Stimulated activated CD4-positive, alpha-beta T cell treated with anti-CD3 and anti-CD28 coated beads, Interleukin-4, amount 100 ng/mL, for 1 hour (primary cell): ENCODE results near the gene ENAH.
A peak's percentile ranks its signal among the peaks of the same experiment; 100 is the strongest.
"Not testable (repeated sequence)": the region's sequence is repeated elsewhere in the genome, so short reads cannot be mapped to it uniquely, and the experiment has no call there.

Source experiments
- DNase-seq: peaks from one replicate; pipeline ENCODE4 v3.0.0-alpha.2; 2020

Gene ENAH

GRCh38 chr1:225670806-225671733 is 18.1 kb upstream of the ENAH start:
- DNase-seq: no peak

GRCh38 chr1:225670356-225670755 is 17.4 kb upstream of the ENAH start:
- DNase-seq: no peak

DNA sequence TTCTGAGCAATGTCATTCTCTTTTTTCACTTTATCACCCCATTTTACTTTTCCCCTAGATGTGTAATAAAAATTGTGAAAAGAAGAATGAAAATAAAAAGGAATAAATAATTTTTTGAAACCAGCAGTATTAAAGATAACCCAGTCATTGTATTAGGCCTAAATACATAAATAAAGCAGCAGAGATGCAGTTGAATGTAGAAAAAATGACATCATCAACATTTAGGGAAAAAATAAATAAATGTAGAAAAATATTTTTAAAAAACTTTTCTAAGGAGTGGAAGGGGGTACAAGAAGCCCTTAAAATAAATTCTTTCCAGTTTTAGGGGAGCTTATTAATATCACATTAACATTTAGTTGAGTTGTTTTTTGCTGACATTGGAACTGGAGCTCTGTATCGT is 15.3 kb upstream of the ENAH start:
- DNase-seq: no peak

- DNase-seq: no peak
These were observed 14.4 kb upstream of the ENAH start for GRCh38 chr1:225667362-225667761.

- no peak for DNase-seq
These were observed 13.6 kb upstream of the ENAH start for GRCh38 chr1:225666495-225666894.

DNA sequence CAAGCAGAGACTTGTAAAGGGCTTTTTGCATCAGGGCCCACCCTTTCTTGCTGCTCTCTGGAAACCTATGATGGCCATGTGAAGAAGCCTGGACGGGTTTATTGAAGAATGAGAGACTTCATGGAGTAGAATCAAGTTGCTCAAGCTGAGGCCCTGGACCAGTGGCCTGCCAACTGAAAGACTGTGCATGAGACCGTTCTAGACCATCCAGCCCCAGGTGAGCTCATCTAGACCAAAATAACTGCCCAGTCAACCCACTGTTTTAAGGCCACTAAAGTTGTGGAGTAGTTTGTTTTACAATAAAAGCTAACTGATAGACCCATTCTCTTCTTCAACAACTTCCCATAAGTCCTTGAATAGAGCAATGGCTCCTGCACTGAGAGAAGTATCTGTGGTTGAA is 11.8 kb upstream of the ENAH start:
- no peak for DNase-seq

GRCh38 chr1:225662155-225662554 is 9.2 kb upstream of the ENAH start:
- DNase-seq: no peak

DNA sequence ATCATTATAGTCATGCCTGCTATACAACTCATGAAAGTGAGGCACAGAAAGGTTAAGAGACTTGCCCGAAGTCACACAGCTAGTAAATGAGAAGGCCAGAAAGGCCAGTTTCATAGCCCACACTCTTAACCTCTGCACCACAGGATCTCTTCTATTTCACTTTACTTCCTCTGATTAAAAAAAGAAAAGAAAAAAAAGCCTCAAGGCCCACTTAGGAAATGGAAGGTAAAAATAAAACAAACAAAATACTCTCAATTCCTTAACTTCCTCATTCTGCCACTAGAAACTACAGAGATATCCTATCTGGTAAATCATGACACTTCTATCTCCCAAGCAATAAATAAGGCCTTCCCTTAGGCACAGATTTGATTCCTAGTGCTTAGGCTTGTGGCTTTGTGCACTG is 7.6 kb upstream of the ENAH start:
- DNase-seq: no peak

- DNase-seq: no peak
These were observed 5.1 kb upstream of the ENAH start for GRCh38 chr1:225658041-225658440.

- DNase-seq: no peak
These were observed 4.6 kb upstream of the ENAH start for GRCh38 chr1:225657462-225657989.

DNA sequence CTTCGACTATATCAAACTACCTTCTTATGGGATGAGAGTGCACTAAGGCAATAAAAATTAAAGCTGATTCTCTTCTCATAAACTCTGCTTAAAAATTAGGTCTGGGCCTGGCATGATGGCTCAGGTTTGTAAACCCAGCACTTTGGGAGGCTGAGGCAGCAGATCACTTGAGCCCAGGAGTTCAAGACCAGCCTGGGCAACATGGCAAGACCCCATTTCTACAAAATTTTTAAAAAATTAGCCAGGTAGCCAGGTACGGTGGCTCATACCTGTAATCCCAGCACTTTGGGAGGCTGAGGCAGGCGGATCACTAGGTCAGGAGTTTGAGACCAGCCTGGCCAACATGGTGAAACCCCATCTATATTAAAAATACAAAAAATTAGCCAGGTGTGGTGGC is 3.3 kb upstream of the ENAH start:
- DNase-seq: not testable (repeated sequence)

DNA sequence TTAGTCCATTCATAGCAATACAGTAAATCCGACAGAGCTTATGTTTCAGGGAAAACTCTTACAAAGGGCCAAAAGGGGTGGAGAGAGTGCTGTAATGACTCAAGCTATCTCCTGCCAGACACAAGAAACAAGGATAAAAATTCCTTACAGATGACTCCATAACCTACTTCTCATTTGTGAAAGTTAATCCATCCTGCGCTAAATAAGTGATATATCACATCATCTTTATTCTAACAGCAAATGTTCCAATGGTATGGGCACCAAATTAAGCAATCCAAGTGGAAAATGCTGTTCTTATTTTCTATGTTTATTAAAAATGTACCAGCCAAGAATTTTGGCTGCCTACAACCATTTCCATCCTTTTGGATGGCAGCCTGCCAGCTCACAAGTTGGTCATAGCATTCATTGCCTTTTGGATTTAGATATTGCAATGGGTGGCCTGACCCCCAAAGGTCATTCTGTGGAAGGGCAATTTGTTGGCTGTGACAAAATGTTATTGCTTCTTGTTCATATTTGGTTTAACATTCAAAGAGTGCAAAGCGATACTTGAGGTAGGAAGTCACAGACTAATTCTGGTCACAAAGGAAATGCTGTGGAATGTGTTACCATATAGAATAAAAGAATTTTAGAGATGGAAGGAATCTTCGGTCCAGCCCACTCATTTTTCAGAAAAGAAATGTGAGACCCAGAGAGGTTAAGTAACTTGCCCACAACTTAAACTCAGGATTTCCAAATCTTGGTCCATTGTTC is 2.8 kb upstream of the ENAH start:
- no peak for DNase-seq

GRCh38 chr1:225654688-225655508 is 2.0 kb upstream of the ENAH start:
- no peak for DNase-seq

- DNase-seq: no peak
These were observed 1.3 kb upstream of the ENAH start for GRCh38 chr1:225654277-225654597.

DNA sequence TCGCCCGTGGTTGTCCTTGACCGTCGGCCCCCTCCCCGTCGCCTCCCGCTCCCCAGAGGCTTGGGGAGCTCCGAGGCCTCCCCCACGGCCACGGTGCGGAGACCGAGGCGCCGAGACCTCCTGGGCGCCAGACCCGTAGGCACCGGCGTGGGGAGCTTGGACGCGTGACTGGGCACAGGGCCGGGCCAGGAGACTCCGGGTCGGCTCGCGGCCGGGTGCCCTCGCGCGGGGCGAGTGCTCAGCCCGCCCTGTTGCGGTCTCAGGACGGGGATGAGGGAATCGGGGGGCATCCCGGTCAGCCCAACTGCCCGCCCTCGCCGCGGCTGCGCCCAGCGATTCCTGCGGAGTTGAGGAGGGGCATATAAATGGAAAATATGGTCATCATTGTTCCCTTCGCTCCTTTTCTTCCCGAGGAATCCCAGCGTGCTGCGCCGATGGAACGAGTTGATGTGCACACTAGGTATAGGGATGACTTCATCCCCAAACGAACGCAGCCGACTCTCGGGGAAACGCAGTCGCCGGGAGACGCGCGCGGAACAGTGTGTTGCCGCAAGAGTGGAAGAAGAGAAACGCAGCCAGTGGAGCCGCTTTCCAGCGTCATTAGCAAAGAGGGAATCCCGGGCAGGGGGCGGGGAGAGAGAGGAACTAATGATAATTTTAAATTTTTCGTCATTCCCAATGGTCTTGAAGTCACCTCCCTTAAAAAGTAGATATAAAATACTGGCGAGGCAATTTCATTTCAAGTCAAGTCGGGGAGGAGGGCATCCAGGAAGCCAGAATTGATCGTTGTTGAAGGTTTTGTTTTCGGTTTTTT is 747 bp upstream of the ENAH start:
- peak; percentile 16 for DNase-seq

DNA sequence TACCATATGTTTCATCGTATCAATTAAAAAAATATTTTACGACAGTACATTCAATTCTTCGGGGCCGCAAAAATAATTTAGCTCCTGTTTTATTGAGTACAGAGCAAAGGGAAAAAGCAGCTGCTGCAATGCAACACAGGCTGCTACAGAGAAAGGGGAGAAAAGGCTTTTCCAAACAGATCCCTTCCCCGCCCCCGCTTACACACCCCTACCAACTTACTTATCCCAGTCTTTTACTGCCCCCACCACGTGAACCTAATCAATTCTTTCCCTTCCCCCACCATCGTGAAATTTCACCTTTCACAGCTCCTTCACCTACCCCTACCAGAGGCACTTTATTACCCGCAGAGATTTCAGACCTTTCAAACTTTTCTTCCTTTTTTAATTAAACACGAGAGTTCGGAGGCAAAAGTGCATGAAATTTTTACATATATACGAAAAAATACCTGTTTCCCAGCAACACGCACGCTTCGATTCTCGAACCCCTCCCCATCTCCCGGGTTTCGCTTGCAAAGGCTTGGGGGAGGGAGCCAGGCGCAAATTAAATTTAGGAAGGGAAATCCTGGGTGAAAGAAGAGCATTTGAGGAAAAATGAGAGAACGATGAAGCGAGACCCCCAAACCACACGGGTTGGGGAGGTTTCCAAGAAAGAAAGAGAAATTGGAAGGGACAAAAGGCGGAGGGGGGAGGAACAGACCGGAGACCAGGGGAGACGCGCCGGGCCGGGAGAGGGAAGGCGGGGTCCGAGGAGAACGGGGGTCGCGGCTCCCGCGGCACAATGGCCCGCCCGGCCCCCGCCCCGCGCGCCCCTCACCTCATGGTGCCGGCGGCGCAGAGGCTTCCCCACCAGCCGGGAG is 823 bp downstream of the ENAH start:
- DNase-seq: no peak

GRCh38 chr1:225651376-225651871 is 1.5 kb downstream of the ENAH start:
- DNase-seq: no peak

- DNase-seq: no peak
These were observed 2.7 kb downstream of the ENAH start for GRCh38 chr1:225650179-225650578.

DNA sequence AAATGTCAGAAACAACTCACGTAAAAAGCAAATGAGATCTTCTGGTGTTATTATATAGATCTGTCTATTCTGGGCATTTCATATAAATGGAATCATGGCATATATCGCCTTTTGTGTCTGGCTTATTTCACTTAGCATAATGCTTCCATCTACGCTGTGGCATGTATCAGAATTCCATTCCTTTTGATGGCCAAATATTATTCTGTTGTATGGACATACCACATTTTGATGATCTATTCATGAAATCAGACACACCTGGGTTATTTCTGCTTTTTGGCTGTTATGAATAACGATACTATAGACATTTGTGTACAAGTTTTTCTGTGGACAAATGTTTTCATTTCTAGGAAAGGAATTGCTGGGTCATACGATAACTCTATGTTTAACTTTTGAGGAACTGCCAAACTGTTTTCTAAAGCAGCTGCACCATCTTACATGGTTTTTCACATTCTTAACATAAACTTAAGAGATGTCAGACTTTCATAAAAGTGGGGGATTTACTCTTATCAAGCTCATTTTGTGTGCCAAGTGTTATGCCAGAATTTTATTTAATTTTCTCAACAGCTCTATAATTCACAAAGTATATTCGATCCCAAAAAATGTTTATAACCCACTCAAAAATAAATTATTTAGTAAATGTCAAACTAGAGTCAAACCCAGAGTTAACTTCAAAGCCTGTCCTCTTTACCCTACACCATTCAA is 7.6 kb downstream of the ENAH start:
- no peak for DNase-seq

DNA sequence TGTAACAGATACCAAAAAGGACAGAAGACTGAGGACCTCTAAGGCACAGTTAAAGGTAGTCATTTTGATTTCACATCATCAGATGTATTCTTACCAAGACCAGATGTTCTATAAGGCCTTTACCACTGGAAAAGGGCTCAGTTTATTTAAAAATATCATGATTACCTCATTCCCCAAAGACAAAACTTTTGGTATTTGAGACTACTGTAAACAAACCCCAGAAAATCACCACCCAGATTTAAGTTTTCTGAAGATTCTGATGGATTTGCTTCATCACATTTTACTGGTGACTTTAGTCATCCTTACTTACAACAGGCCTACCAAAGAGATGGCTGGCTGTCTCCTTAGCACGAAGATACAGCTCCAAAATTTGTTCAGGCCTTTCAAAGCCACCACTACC is 8.3 kb downstream of the ENAH start:
- DNase-seq: no peak
